ENCODE data around the gene ACBD5. TPM values are rescaled to one million over a fixed set of nuclear protein-coding genes. Genes with fewer than 3 reads are reported as not detected.

The ACBD5 gene
- total and polyA plus RNA-seq, 7 donors, result 11.5 to 36.8 (median 19.6) TPM

DNA sequence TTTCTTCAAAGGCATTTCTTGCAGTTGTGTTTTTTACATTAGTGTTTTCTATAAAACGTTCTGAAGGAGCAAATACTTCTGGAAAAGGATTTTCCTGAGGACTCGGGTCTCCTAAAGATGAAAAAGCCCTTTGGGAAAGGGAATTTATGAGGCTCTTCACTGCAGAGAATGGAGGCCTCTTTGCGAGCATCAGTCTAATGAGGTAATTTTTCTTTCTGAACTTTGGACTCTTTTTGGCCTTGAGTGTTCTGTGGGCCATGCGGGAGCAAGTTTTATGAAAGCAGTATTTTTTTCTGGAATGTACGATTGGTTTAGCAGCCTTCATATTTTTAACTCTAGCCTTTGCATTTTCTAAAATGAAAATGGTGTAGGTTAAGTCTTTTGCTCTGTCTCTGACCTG, 6.4 kb upstream of the ACBD5 start:
- no peak for DNase-seq
- TF ChIP-seq POLR2A (IDR thresholded peaks at IDR 0.05) (no peak), POLR2AphosphoS5 (IDR thresholded peaks at IDR 0.05) (no peak), EP300 (IDR thresholded peaks at IDR 0.05) (no peak)
- TF ChIP-seq, protein P1, sequence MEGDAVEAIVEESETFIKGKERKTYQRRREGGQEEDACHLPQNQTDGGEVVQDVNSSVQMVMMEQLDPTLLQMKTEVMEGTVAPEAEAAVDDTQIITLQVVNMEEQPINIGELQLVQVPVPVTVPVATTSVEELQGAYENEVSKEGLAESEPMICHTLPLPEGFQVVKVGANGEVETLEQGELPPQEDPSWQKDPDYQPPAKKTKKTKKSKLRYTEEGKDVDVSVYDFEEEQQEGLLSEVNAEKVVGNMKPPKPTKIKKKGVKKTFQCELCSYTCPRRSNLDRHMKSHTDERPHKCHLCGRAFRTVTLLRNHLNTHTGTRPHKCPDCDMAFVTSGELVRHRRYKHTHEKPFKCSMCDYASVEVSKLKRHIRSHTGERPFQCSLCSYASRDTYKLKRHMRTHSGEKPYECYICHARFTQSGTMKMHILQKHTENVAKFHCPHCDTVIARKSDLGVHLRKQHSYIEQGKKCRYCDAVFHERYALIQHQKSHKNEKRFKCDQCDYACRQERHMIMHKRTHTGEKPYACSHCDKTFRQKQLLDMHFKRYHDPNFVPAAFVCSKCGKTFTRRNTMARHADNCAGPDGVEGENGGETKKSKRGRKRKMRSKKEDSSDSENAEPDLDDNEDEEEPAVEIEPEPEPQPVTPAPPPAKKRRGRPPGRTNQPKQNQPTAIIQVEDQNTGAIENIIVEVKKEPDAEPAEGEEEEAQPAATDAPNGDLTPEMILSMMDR (IDR thresholded peaks at IDR 0.05), result no peak
- WGBS, 2 donors, result 39 to 72% methylated on average over 5 of the region's 5 CpGs
- Histone ChIP-seq H3K4me1 (peaks cover 0 to 8% (median 4%) of the 10 kb centered on the region in 4 donors), H3K9me3 (no peaks in the 10 kb centered on the region), H3K27ac (no peak overlapping the region), H3K36me3 (no peaks in the 10 kb centered on the region), H3K27me3 (no peaks in the 10 kb centered on the region), H3K4me3 (no peak overlapping the region)
- intact Hi-C loops (cut with DNase I), result no loop called here

DNA sequence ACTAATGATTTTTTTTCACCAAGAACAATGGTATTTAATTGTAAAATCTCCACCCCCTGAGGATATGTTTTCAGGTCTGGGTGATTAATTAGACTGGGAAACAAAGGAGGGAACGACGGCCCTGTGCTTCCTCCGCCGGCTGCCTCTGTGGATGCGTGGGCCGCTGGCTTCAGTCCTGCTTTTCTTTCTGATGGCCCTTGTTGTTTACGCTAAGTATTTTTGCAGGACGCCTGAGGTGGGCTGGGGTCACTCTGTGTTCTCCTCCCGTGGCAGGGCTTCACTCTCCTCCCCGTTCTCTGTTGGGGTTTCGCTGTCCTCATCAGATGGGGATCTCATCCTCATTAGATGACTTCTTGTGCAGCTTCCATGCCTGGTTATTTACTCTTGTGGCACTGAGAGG, 5.2 kb upstream of the ACBD5 start:
- no peaks in the 10 kb centered on the region for H3K36me3 ChIP-seq
- intact Hi-C loops (cut with DNase I), result no loop called here
- no peak for TF ChIP-seq POLR2A (IDR thresholded peaks at IDR 0.05)
- TF ChIP-seq POLR2AphosphoS5 (IDR thresholded peaks at IDR 0.05), result no peak
- TF ChIP-seq, protein P1 (IDR thresholded peaks at IDR 0.05), result no peak
- TF ChIP-seq EP300 (IDR thresholded peaks at IDR 0.05), result no peak
- H3K4me1 ChIP-seq, result peaks cover 0 to 15% (median 11%) of the 10 kb centered on the region in 4 donors
- no peak for DNase-seq
- WGBS, 2 donors, result 79 to 83% methylated on average over 11 of the region's 11 CpGs
- H3K27me3 ChIP-seq, result no peaks in the 10 kb centered on the region
- no peak overlapping the region for H3K4me3 ChIP-seq
- H3K27ac ChIP-seq, result no peak overlapping the region
- no peaks in the 10 kb centered on the region for H3K9me3 ChIP-seq

DNA sequence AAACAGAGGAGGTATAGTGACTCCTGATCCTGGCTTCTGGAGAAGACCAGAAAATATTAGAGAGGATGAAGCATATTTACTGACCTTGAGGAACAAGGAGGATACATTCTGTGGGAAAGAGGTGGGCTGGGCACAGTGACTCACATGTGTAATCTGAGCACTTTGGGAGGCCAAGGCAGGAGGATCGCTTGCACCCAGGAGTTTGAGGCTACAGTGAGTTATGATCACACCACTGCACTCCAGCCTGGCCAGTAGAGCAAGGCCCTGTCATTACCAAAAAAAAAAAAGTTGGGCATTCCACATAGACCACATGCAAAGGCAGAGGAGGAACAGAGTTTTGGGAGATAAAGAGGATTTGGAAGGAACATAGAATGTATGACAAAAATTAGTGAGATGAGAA, 4.4 kb upstream of the ACBD5 start:
- intact Hi-C loops (cut with DNase I), result loop anchor here (5.0 kb wide), 1 partner anchor 257 kb away; the partner anchor contains the start of gene RAB18
- DNase-seq, result no peak

DNA sequence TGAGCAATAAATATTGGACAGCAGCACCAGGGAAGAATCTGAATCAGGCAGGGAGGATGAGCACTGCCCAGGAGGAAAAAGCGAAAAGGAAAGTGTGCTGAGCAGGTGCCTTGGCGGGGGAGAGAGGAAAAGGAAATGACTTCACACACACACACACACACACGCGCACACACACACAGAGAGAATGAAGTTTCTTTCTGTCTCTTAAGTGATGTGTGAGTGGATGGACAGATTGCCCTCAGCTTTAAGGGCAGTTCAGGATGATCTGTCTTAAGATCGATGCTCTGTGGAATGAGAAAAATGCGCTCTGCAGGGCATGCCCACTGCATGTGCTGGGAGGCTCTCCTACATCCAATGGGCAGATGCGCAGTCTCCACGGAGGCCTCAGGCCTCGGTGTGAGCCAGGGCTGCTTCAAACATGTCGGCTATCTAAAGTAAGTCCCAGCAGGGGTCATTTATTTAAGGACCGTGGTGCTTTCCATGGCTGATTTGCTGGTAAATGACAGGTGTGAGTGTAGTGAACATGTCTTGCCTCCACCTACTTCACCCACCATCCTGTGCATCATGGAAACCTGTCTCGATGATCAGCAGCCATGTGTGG, 2.5 kb upstream of the ACBD5 start:
- no peaks in the 10 kb centered on the region for H3K9me3 ChIP-seq
- no peaks in the 10 kb centered on the region for H3K27me3 ChIP-seq
- TF ChIP-seq POLR2AphosphoS5 (IDR thresholded peaks at IDR 0.05) (peak; percentile 36 to 84 (median 74)), EP300 (IDR thresholded peaks at IDR 0.05) (no peak), POLR2A (IDR thresholded peaks at IDR 0.05) (peak in 1 of 2 donors; percentile 20)
- TF ChIP-seq, protein P1 (IDR thresholded peaks at IDR 0.05), result no peak
- H3K27ac ChIP-seq, result peak overlapping the region; percentile 95 to 98 (median 96)
- WGBS, 2 donors, result 11 to 14% methylated on average over 12 of the region's 12 CpGs
- intact Hi-C loops (cut with DNase I), result loop anchor here (5.0 kb wide), 1 partner anchor 259 kb away; the partner anchor contains the start of gene RAB18
- peak overlapping the region; percentile 58 to 87 (median 79) for H3K4me3 ChIP-seq
- no peaks in the 10 kb centered on the region for H3K36me3 ChIP-seq
- H3K4me1 ChIP-seq, result peaks cover 0 to 34% (median 21%) of the 10 kb centered on the region in 4 donors
- DNase-seq, result no peak

More for the DNA sequence above, 4.4 kb upstream of the ACBD5 start:
- Histone ChIP-seq H3K27me3 (no peaks in the 10 kb centered on the region), H3K27ac (no peak overlapping the region), H3K9me3 (no peaks in the 10 kb centered on the region), H3K4me1 (peaks cover 0 to 17% (median 11%) of the 10 kb centered on the region in 4 donors), H3K4me3 (no peak overlapping the region), H3K36me3 (no peaks in the 10 kb centered on the region)
- 45 to 98% methylated on average over 1 of the region's 1 CpG for WGBS, 2 donors
- TF ChIP-seq EP300 (IDR thresholded peaks at IDR 0.05) (no peak), POLR2A (IDR thresholded peaks at IDR 0.05) (no peak), POLR2AphosphoS5 (IDR thresholded peaks at IDR 0.05) (no peak)
- TF ChIP-seq, protein P1 (IDR thresholded peaks at IDR 0.05), result no peak
